Spleen (tissue), 11 donors: Measurements from ENCODE around the gene SMARCD3. TPM values are rescaled to one million over a fixed set of nuclear protein-coding genes. Genes with fewer than 3 reads are reported as not detected.
A peak's percentile ranks its signal among the peaks of the same experiment; 100 is the strongest.

ENCODE experiments used
- DNase-seq: peaks from one replicate; pipeline ENCODE4 v3.0.0-alpha.2; 2020
- H3K27ac ChIP-seq, 8 donors: fragments of 200-600 bp; sonication (generic) in 7 of 8; 1 replicate in 4 of 8; 2 replicates in 4 of 8; pipeline versions ENCODE4 v1.5.0 to v1.8.0; 2016 to 2021; ENCODE audit warnings: inconsistent platforms in 4 of 8, mild to moderate bottlenecking in 4 of 8, moderate library complexity in 1 of 8
- H3K27me3 ChIP-seq, 7 donors: fragments of 200-600 bp; sonication (generic) in 6 of 7; replicated peaks in 1 of 7; 1 replicate in 4 of 7; 2 replicates in 3 of 7; pipeline versions ENCODE4 v1.5.0 to v1.8.0; 2016 to 2021; ENCODE audit warnings: inconsistent platforms in 3 of 7, mild to moderate bottlenecking in 1 of 7
- H3K36me3 ChIP-seq, 6 donors: fragments of 200-600 bp; sonication (generic) in 5 of 6; 1 replicate in 4 of 6; 2 replicates in 2 of 6; pipeline versions ENCODE4 v1.5.0 to v1.8.0; 2016 to 2021; ENCODE audit warnings: inconsistent platforms in 2 of 6
- H3K4me1 ChIP-seq, 6 donors: fragments of 200-600 bp; sonication (generic) in 5 of 6; 1 replicate in 3 of 6; 2 replicates in 3 of 6; pipeline versions ENCODE4 v1.5.0 to v1.8.0; 2016 to 2021; ENCODE audit warnings: inconsistent platforms in 3 of 6
- H3K4me3 ChIP-seq, 8 donors: fragments of 200-600 bp; sonication (generic) in 7 of 8; 1 replicate in 4 of 8; 2 replicates in 4 of 8; pipeline versions ENCODE4 v1.5.0 to v1.8.0; 2016 to 2021; ENCODE audit warnings: inconsistent platforms in 4 of 8, mild to moderate bottlenecking in 4 of 8, moderate library complexity in 2 of 8
- H3K9me3 ChIP-seq, 8 donors: fragments of 200-600 bp; sonication (generic) in 7 of 8; 1 replicate in 4 of 8; 2 replicates in 4 of 8; pipeline versions ENCODE4 v1.5.0 to v1.8.0; 2016 to 2021; ENCODE audit warnings: inconsistent platforms in 4 of 8
- POLR2A ChIP-seq, 3 donors: fragments of 450-650 bp; IDR thresholded peaks; one replicate each; pipeline ENCODE4 v1.5.1; 2017; ENCODE audit warnings: antibody characterized with exemption in 3 of 3, mild to moderate bottlenecking in 1 of 3
- POLR2AphosphoS5 ChIP-seq, 3 donors: sonication (generic); formaldehyde crosslinking; IDR thresholded peaks; one replicate each; pipeline ENCODE4 v1.5.1; 2017; ENCODE audit warnings: antibody characterized with exemption in 3 of 3
- WGBS, 5 donors: extraction: QIAGEN DNeasy Blood & Tissue Kit in 3 of 5; methylation state at CpG; one replicate each; pipeline versions ENCODE4 v1.1.5 to v1.1.7; 2013 to 2018; 5-methylcytosine and 5-hydroxymethylcytosine counted together
- intact Hi-C: fragments of 100-400 bp; cut with DNase I; formaldehyde crosslinking; loops from one replicate; pipeline ENCODE4 v1.15.0; 2023; ENCODE audit warnings: low total_unique reads
- polyA plus RNA-seq, 3 donors: library from polyadenylated mRNA; stranded (reverse); fragments of 200-250 nt; gene quantifications; one replicate each; pipeline ENCODE4 v1.2.1, GENCODE V29; 2013
- total RNA-seq, 7 donors: library from RNA; depleted of rRNA in 3 of 7; stranded (reverse); fragments of >200 nt in 3 of 7; fragmentation: NEBNext Ultra II Directional in 4 of 7; extraction: Animal tissue kit (Norgen Biotek cat#: 25700) in 4 of 7; gene quantifications; one replicate each; pipeline versions ENCODE4 v1.1.0 to v1.2.1, GENCODE V29; 2016 to 2021
- TF ChIP-seq, protein P1 (sequence below), 11 experiments: fragments of 200-600 bp in 7 of 11; fragments of 450-650 bp in 4 of 11; sonication (generic) in 4 of 11; IDR thresholded peaks in 8 of 11; conservative IDR thresholded peaks in 3 of 11; 1 replicate in 7 of 11; 2 replicates in 4 of 11; pipeline versions ENCODE4 v1.4.0 to v1.8.0; 2016 to 2021; ENCODE audit warnings: antibody characterized with exemption in 11 of 11, inconsistent platforms in 4 of 11, mild to moderate bottlenecking in 1 of 11
- donor health status: healthy with polysubstance abuse.
- donor health status: DM: no; HTN: no; CAD: no; lungs with moderate emphysema.
- donor health status: DM: no; HTN: no; CAD: no.
- donor health status: Bipolar disorder and iron deficiency.
- donor health status: healthy.
- donor health status: DM: no; HTN: no; CAD: no.
- donor health status: DM: yes; HTN: yes; CAD: no.

The SMARCD3 gene
- total and polyA plus RNA-seq, 10 donors: 8.8 to 40.2 (median 16.5) TPM

DNA sequence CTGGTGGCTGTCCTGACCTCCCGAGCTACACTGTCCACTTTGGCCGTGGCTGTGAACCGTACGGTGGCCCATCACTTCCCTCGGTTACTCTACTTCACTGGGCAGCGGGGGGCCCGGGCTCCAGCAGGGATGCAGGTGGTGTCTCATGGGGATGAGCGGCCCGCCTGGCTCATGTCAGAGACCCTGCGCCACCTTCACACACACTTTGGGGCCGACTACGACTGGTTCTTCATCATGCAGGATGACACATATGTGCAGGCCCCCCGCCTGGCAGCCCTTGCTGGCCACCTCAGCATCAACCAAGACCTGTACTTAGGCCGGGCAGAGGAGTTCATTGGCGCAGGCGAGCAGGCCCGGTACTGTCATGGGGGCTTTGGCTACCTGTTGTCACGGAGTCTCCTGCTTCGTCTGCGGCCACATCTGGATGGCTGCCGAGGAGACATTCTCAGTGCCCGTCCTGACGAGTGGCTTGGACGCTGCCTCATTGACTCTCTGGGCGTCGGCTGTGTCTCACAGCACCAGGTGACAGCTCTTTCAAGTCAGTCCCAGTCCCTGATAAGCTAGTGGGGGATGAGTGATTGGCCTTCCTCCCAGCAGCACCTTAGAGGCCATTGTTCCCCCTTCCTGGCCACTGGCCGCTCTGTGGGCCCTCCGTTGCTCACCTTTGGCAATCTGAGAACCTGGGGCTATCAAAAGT lies 13.3 kb downstream of the SMARCD3 start:
- Histone ChIP-seq H3K27ac (no peak overlapping the region), H3K9me3 (no peaks in the 10 kb centered on the region), H3K4me3 (no peak overlapping the region), H3K36me3 (peaks cover 0 to 64% (median 48%) of the 10 kb centered on the region in 6 donors), H3K27me3 (no peaks in the 10 kb centered on the region), H3K4me1 (peaks cover 13 to 50% (median 33%) of the 10 kb centered on the region in 6 donors)
- WGBS, 5 donors: 90 to 96% (median 94%) methylated on average over 6 to 28 of the region's 28 CpGs
- intact Hi-C loops: no loop called here
- peak; percentile 78 for DNase-seq
- no peak for TF ChIP-seq POLR2A (IDR thresholded peaks at IDR 0.05)
- TF ChIP-seq POLR2AphosphoS5 (IDR thresholded peaks at IDR 0.05): peak in 1 of 3 donors; percentile 20
- TF ChIP-seq, protein P1, sequence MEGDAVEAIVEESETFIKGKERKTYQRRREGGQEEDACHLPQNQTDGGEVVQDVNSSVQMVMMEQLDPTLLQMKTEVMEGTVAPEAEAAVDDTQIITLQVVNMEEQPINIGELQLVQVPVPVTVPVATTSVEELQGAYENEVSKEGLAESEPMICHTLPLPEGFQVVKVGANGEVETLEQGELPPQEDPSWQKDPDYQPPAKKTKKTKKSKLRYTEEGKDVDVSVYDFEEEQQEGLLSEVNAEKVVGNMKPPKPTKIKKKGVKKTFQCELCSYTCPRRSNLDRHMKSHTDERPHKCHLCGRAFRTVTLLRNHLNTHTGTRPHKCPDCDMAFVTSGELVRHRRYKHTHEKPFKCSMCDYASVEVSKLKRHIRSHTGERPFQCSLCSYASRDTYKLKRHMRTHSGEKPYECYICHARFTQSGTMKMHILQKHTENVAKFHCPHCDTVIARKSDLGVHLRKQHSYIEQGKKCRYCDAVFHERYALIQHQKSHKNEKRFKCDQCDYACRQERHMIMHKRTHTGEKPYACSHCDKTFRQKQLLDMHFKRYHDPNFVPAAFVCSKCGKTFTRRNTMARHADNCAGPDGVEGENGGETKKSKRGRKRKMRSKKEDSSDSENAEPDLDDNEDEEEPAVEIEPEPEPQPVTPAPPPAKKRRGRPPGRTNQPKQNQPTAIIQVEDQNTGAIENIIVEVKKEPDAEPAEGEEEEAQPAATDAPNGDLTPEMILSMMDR (IDR thresholded peaks at IDR 0.05 in 8 of 11, conservative IDR thresholded peaks at IDR 0.05 in 3 of 11): no peak

DNA sequence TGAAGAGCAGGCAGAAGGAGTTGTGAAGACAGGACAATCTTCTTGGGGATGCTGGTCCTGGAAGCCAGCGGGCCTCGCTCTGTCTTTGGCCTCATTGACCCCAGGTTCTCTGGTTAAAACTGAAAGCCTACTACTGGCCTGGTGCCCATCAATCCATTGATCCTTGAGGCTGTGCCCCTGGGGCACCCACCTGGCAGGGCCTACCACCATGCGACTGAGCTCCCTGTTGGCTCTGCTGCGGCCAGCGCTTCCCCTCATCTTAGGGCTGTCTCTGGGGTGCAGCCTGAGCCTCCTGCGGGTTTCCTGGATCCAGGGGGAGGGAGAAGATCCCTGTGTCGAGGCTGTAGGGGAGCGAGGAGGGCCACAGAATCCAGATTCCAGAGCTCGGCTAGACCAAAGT lies 14.7 kb downstream of the SMARCD3 start:
- peak overlapping the region in 6 of 8 donors; percentile 90 to 99 (median 98) for H3K4me3 ChIP-seq
- peak; percentile 74 for DNase-seq
- TF ChIP-seq POLR2A (IDR thresholded peaks at IDR 0.05) (no peak), POLR2AphosphoS5 (IDR thresholded peaks at IDR 0.05) (no peak)
- TF ChIP-seq, protein P1 (IDR thresholded peaks at IDR 0.05 in 8 of 11, conservative IDR thresholded peaks at IDR 0.05 in 3 of 11): no peak
- WGBS, 5 donors: 66 to 81% (median 70%) methylated on average over 9 of the region's 9 CpGs
- H3K4me1 ChIP-seq: peaks cover 13 to 50% (median 33%) of the 10 kb centered on the region in 6 donors
- peaks cover 0 to 50% (median 40%) of the 10 kb centered on the region in 6 donors for H3K36me3 ChIP-seq
- H3K9me3 ChIP-seq: no peaks in the 10 kb centered on the region
- intact Hi-C loops: no loop called here
- no peaks in the 10 kb centered on the region for H3K27me3 ChIP-seq
- peak overlapping the region in 4 of 8 donors; percentile 81 to 97 (median 94) for H3K27ac ChIP-seq

DNA sequence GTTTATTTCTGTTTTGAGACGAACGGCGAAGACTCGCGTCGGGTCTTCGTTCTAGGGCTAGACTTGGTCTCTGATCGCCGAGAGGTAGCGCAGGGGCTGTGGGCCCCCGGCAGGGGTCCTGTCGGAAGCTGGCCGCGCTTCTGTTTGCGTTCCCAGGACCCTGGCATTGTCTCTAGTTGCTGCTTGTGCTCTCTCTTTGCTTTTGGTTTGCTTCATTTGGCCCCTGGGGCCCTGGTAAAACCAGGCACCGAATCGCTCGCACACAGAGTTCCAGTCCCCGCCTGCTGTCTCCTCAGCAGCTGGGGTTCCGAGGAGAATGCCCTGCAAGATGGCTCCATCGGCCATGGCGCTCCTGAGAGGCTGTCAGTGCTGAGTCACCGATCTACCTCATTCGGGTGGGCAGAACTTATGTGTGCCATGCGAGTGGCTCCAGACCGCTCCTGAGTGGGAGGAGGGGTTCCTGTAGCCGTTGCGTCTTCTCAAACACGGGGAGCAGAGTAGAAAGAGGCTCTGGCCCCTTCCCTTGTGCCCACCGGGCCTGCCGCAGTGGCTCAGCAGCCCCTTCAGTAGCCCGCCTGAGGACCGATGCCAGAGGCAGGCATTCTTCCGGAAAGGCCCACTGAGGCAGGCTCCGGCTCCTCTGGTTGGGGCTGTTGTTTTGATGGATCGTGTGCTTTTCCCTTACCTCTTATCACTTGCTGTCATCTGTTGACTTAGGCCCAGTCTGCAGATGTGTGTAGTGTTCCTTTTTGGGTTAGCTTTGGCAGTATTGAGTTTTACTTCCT lies 15.4 kb downstream of the SMARCD3 start:
- DNase-seq: peak; percentile 87
- Histone ChIP-seq H3K4me3 (peak overlapping the region; percentile 90 to 99 (median 98)), H3K36me3 (peaks cover 0 to 43% (median 33%) of the 10 kb centered on the region in 6 donors), H3K27me3 (no peaks in the 10 kb centered on the region), H3K4me1 (peaks cover 13 to 53% (median 34%) of the 10 kb centered on the region in 6 donors), H3K9me3 (no peaks in the 10 kb centered on the region), H3K27ac (peak overlapping the region; percentile 77 to 97 (median 91))
- whole genome bisulfite sequencing, 5 donors: 0 to 4% (median 2%) methylated on average over 23 to 36 of the region's 36 CpGs
- intact Hi-C loops: no loop called here
- TF ChIP-seq POLR2A (IDR thresholded peaks at IDR 0.05): no peak
- TF ChIP-seq, protein P1 (IDR thresholded peaks at IDR 0.05 in 8 of 11, conservative IDR thresholded peaks at IDR 0.05 in 3 of 11): no peak
- peak in 1 of 3 donors; percentile 1 for TF ChIP-seq POLR2AphosphoS5 (IDR thresholded peaks at IDR 0.05)
